Stimulated activated CD4-positive, alpha-beta T cell treated with anti-CD3 and anti-CD28 coated beads, TNF-alpha, amount 100 ng/mL, for 1 hour (primary cell): Measurements from ENCODE around the gene DDX49.
"Not testable (repeated sequence)": the region's sequence is repeated elsewhere in the genome, so short reads cannot be mapped to it uniquely, and the experiment has no call there.

Experiments
- DNase-seq, 3 donors: peaks; one replicate each; pipeline ENCODE4 v3.0.0-alpha.2; 2020; ENCODE audit warnings: low read depth in 3 of 3, low spot score in 1 of 3

The DDX49 gene

GRCh38 chr19:18908917-18909619 is 10.4 kb upstream of the DDX49 start:
- no peak for DNase-seq

- no peak for DNase-seq
These were observed 9.5 kb upstream of the DDX49 start for GRCh38 chr19:18910010-18910409.

DNA sequence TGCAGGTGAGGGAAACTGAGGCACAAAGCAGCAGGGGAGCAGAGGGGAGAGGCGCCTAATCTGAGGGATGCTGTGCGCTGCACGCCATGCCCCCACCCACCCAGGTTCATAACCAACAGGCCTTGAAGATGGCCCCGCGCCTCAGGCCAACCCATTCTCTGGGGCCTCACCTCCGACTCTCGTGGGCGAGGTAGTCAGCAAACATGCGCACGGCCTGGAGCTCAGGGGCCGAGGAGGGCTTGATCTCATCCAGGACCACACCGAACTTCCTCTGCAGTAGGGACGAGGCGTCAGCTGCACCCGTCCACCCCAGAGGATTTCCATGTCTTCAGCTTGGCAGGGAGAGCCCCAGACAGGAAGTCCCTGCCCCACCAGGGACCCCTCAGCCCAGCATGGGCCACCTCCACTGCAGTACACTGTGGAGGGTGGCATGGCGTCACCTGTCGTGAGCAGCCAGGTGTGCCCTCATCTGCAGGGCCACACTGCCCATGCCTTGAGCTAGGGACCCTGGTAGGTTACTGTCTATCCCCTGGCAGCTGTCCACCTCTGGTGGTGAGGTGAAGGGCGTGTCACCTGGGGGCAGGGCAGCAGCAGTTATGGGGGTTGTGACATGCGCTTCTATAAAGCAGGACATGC is 8.6 kb upstream of the DDX49 start:
- no peak for DNase-seq

DNA sequence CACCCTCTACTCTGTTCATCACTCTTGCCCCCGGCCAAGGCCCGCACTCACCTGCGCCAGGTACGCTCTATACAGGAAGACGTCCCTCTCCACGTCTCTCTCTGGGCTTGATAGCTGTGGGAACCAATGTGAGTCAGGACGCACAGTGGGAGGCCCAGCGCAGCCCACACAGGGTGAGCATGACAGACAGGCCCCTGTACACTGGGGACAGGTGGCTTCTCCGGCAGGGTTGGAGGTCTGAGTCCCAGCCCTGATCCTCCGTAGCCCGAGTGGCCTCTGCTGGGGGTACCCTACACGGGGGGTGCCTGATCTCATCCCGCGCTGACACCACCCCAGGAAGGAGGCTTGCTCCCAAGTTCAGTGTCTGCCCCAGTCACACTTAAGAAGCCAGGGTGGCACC is 6.6 kb upstream of the DDX49 start:
- no peak for DNase-seq

DNA sequence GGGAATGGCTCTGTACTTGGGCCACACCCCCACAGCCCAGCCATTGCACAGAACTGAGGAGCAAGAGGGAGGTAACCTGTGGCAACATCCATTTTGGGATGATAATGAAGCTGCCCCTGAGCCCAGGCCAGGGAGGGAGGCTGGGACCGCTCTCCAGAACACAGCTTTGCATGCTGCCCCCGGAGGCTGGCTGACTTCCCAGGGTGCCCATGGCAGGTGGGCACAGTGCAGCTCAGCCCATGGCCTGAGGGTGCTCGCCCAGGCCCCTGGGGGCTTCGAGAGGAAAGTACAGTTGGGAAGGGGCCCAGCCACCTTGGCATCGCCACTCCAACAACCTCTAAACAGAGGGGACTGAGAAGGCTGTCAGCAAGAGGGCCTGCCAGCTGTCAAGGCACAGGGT is 6.0 kb upstream of the DDX49 start:
- no peak for DNase-seq

GRCh38 chr19:18915639-18916038 is 3.9 kb upstream of the DDX49 start:
- DNase-seq: no peak

DNA sequence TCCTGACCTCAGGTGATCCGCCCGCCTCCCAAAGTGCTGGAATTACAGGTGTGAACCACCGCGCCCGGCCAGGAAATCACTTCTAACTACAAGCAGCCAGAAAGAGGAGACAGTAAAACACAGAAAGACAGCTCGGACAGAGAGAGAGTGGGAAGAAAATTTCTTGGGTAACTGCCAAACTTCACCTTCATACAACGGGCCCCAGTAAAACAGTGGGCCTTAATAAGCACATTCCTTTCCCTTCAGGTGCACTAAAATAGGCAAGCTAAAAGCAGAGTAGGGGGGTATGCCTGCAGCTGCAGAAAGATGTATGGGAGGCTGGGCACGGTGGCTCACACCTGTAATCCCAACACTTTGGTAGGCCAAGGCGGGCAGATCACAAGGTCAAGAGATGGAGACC is 1.9 kb upstream of the DDX49 start:
- DNase-seq: not testable (repeated sequence)

GRCh38 chr19:18919900-18920214 is 342 bp downstream of the DDX49 start:
- no peak for DNase-seq

DNA sequence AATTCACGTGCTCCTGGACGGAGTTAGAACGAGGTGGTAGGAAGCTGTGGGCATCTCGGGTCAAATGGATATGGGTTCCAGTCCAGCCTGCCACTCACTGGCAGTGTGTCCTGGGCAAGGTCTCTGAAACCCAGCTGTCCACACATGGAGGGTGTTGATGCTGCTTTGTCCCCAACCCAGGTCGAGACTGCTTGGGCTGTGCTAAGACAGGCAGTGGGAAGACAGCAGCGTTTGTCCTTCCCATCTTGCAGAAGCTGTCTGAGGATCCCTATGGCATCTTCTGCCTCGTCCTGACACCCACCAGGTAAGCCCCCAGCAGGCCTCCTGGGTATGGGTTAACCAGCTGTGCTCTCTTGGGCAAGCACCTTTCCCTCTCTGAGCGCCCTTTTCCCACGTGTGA is 885 bp downstream of the DDX49 start:
- DNase-seq: no peak

- no peak for DNase-seq
These were observed 2.1 kb downstream of the DDX49 start for GRCh38 chr19:18921593-18921992.

DNA sequence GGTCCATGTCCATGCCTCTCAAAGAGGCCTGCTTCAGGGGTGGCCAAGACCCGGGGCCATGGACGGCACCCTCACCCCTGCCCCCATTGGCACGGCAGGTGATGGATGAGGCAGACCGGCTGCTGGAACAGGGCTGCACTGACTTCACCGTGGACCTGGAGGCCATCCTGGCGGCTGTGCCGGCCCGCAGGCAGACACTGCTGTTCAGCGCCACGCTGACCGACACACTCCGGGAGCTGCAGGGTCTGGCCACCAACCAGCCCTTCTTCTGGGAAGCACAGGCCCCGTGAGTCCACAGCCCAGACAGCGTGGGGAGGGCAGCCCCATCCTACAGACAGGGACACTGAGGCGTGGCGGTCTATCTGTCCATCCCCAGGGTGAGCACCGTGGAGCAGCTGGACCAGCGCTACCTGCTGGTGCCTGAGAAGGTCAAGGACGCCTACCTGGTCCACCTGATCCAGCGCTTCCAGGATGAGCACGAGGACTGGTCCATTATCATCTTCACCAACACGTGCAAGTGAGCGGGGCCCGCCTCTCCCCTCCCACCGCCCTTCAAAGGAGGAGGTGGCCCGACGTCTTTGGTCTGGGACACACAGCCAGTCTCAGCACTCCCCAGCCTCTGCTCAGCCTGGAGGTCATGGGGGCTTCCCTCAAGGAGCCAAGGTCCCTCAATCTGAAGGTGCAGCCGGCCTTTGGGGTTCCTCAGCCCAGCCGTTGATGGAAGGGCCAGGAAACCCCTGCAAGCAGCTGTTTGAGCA is 2.9 kb downstream of the DDX49 start:
- DNase-seq: no peak

DNA sequence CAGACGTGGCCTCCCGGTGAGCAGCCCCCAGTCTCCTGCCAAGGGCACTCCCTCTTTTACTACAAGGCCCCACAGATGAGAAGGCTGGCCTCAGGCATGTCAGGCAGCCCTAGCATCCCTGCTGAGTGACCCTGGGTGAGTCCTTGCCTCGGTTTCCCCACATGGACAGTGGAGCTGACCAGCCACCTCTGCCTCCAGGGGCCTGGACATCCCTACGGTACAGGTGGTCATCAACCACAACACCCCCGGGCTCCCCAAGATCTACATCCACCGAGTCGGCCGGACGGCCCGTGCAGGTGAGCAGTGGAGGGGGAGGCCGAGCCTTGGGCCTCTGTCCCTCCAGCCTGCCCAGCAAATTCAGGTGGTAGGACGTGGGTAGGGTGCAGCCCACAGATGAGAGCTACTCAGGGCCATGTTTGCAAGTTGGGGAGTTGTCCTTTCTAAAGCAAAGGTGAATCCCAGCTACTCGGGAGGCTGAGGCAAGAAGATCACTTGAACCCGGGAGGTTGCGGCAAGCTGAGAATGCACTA is 5.2 kb downstream of the DDX49 start:
- DNase-seq: no peak

GRCh38 chr19:18928018-18928805 is 8.7 kb downstream of the DDX49 start:
- no peak for DNase-seq

DNA sequence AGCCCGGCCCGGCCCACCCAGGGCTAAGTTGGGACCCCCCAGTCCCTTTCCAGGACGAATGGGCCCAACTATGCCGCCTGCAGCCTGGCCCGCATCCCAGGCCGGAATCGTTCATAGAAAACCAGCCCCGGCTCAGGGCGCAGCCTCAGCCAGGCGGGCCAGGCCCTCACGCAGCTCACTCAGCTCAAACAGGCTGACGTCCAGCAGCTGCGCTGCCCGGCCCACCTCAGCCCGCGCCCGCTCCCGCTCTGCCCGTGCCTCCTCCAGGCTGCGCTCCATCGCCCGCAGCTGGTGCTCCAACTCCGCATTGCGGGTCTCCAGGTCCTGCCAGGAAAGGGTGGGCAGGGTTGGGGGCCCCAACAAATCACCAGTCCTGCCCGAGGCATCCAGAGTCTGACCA is 9.8 kb downstream of the DDX49 start:
- DNase-seq: no peak

DNA sequence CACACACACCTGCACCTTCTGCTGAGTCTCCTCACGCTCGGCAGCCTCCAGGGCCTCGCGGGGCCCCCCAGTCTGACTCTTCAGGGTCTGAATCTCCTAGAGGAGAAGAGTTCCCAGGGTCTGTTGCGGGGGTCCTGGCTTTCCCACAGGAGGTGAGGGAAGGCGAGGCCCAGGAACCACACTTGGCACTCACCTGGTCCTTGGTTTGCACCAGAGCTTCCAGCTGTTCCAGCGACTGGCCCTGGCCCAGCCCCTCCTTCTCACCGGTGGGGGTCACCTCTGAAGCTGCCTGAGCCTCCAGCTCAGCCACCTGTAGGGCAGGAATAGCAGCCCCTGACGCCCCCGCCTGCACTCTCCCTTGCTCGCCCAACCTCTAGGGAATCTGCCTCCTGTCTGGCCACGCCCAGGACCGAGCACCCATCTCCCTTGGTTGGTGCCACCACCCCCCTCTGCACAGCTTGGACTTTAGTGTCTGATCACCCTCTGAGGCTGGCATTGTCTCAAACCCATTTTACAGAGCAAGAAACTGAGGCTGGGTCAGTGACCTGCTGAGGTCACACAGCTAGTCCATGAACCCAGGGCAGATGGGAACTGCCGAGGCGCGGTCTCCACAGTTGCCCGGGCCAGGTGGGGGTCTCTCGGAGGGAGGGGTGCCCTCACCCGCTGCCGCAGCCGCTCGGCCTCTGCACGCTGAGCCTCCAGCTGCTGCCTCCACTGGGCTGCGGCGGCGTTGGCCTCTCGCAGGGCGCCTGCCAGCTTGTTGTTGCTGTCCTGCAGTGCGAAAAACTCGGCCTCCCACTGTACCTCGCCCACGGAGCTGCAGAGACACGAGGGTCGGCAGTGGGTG is 12.0 kb downstream of the DDX49 start:
- no peak for DNase-seq

DNA sequence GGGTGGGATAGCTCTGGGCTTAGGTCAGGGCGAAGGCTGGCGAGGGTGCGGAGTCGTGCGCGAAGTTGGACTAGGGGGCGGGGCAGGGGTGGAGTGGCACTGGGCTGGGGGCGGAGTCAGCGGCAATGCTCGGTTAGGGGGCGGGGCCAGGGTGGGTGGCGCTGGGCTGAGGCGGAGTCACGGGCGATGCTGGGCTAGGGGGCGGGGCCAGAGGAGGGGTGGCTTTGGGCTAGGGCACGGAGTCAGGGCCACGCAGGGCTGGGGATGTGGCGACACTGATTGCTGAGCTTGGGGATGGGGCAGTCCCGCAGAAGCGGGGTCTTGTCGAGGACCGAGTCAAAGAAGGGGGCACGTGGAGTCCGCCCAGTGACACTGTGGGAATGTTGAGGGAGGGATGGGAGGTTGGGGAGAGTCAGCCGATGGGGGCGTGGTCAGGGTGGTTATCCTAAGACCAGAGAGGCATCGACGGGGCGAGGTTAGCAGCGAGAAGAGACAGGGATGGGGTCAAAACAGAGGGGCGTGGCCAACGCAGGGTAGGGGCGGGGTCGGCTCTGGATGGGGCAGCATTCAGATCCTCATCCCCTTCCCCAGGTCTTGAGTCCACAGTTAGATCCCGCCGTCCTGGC is 12.8 kb downstream of the DDX49 start:
- DNase-seq: peak; percentile 62 to 82 (median 65)

DNA sequence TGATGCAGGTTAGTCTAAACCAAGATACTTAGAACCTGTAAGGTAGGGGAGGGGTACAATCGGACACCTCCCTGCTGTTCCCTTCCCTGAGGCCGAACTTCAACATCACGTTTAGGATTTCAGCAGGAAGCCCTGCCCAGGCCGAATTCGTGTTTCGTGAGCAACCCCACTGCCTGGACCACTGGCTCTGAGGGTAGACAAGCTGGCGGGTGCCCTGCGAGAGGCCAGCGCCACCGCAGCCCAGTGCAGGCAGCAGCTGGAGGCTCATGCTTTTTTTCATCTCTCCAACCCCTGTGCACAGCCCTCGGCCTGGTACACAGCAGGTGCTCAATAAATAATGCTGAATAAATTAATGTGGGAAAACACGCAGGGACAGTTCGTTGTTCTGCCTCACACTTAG is 13.8 kb downstream of the DDX49 start:
- no peak for DNase-seq

DNA sequence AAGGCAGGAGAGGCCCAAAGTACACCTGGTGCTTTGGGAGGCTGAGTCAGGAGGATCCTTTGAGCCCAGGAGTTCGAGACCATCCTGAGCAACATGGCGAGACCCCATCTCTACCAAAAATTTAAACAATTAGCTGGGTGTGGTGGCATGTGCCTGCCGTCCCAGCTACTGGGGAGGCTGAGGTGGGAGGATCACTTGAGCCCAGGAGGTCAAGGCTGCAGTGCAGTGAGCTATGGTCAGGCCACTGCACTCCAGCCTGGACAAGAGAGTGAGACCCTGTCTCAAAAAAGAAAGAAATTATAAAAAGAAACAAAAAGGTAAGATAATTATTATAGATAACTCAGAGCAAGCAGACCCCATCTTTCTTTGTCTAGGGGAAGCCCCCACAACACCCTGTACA is 19.6 kb downstream of the DDX49 start:
- no peak for DNase-seq

DNA sequence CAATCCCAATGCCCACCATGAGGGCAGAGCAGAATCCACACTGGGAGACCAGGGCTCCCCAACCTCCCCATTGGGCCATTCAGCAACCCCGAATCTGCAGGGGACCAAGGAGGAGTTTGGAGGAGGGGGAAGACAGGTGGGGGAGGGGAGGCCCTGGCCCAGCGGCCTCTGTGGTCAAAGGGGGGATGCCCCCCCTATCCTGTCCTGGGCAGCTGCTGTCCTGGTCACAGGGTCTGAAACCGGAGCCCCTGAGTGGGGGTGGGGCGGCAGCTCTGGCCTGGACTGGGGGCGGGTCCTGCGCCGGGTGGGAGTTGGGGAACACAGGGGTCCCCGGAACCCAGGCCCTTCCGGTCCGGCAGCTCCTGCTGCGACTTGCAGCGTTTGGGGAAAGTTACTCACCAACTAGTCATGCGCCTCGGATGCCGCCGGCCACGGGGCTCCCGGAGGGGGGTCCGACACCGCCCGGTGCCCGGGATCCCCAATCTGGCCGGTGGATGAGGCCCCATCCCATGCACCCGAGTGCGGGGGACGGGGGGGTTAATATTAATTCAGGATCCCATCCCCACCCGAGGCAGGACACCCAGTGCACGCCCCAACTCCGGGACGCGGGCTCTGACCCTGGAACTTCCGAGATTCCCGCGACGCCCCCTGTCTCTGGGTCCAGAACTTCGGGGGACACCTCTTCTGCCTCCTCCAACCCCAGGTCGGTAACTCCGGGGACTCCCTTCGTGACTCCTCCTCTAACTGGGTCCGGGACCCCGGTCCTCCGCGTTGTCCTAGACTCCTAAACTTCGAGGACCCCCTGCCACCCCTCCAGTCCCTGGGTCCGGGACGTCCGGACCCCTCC is 20.6 kb downstream of the DDX49 start:
- no peak for DNase-seq
